Spleen (tissue), 11 donors: ENCODE measurements around the gene HCAR1. TPM values are rescaled to one million over a fixed set of nuclear protein-coding genes. Genes with fewer than 3 reads are reported as not detected.
A peak's percentile ranks its signal among the peaks of the same experiment; 100 is the strongest.

Experiments
- DNase-seq: peaks from one replicate; pipeline ENCODE4 v3.0.0-alpha.2; 2020
- H3K27ac ChIP-seq, 8 donors: fragments of 200-600 bp; sonication (generic) in 7 of 8; 1 replicate in 4 of 8; 2 replicates in 4 of 8; pipeline versions ENCODE4 v1.5.0 to v1.8.0; 2016 to 2021; ENCODE audit warnings: inconsistent platforms in 4 of 8, mild to moderate bottlenecking in 4 of 8, moderate library complexity in 1 of 8
- H3K27me3 ChIP-seq, 7 donors: fragments of 200-600 bp; sonication (generic) in 6 of 7; replicated peaks in 1 of 7; 1 replicate in 4 of 7; 2 replicates in 3 of 7; pipeline versions ENCODE4 v1.5.0 to v1.8.0; 2016 to 2021; ENCODE audit warnings: inconsistent platforms in 3 of 7, mild to moderate bottlenecking in 1 of 7
- H3K36me3 ChIP-seq, 6 donors: fragments of 200-600 bp; sonication (generic) in 5 of 6; 1 replicate in 4 of 6; 2 replicates in 2 of 6; pipeline versions ENCODE4 v1.5.0 to v1.8.0; 2016 to 2021; ENCODE audit warnings: inconsistent platforms in 2 of 6
- H3K4me1 ChIP-seq, 6 donors: fragments of 200-600 bp; sonication (generic) in 5 of 6; 1 replicate in 3 of 6; 2 replicates in 3 of 6; pipeline versions ENCODE4 v1.5.0 to v1.8.0; 2016 to 2021; ENCODE audit warnings: inconsistent platforms in 3 of 6
- H3K4me3 ChIP-seq, 8 donors: fragments of 200-600 bp; sonication (generic) in 7 of 8; 1 replicate in 4 of 8; 2 replicates in 4 of 8; pipeline versions ENCODE4 v1.5.0 to v1.8.0; 2016 to 2021; ENCODE audit warnings: inconsistent platforms in 4 of 8, mild to moderate bottlenecking in 4 of 8, moderate library complexity in 2 of 8
- H3K9me3 ChIP-seq, 8 donors: fragments of 200-600 bp; sonication (generic) in 7 of 8; 1 replicate in 4 of 8; 2 replicates in 4 of 8; pipeline versions ENCODE4 v1.5.0 to v1.8.0; 2016 to 2021; ENCODE audit warnings: inconsistent platforms in 4 of 8
- POLR2A ChIP-seq, 3 donors: fragments of 450-650 bp; IDR thresholded peaks; one replicate each; pipeline ENCODE4 v1.5.1; 2017; ENCODE audit warnings: antibody characterized with exemption in 3 of 3, mild to moderate bottlenecking in 1 of 3
- POLR2AphosphoS5 ChIP-seq, 3 donors: sonication (generic); formaldehyde crosslinking; IDR thresholded peaks; one replicate each; pipeline ENCODE4 v1.5.1; 2017; ENCODE audit warnings: antibody characterized with exemption in 3 of 3
- WGBS, 5 donors: extraction: QIAGEN DNeasy Blood & Tissue Kit in 3 of 5; methylation state at CpG; one replicate each; pipeline versions ENCODE4 v1.1.5 to v1.1.7; 2013 to 2018; 5-methylcytosine and 5-hydroxymethylcytosine counted together
- intact Hi-C: fragments of 100-400 bp; cut with DNase I; formaldehyde crosslinking; loops from one replicate; pipeline ENCODE4 v1.15.0; 2023; ENCODE audit warnings: low total_unique reads
- polyA plus RNA-seq, 3 donors: library from polyadenylated mRNA; stranded (reverse); fragments of 200-250 nt; gene quantifications; one replicate each; pipeline ENCODE4 v1.2.1, GENCODE V29; 2013
- total RNA-seq, 7 donors: library from RNA; depleted of rRNA in 3 of 7; stranded (reverse); fragments of >200 nt in 3 of 7; fragmentation: NEBNext Ultra II Directional in 4 of 7; extraction: Animal tissue kit (Norgen Biotek cat#: 25700) in 4 of 7; gene quantifications; one replicate each; pipeline versions ENCODE4 v1.1.0 to v1.2.1, GENCODE V29; 2016 to 2021
- TF ChIP-seq, protein P1 (sequence below), 11 experiments: fragments of 200-600 bp in 7 of 11; fragments of 450-650 bp in 4 of 11; sonication (generic) in 4 of 11; IDR thresholded peaks in 8 of 11; conservative IDR thresholded peaks in 3 of 11; 1 replicate in 7 of 11; 2 replicates in 4 of 11; pipeline versions ENCODE4 v1.4.0 to v1.8.0; 2016 to 2021; ENCODE audit warnings: antibody characterized with exemption in 11 of 11, inconsistent platforms in 4 of 11, mild to moderate bottlenecking in 1 of 11
- donor health status: healthy with polysubstance abuse.
- donor health status: DM: no; HTN: no; CAD: no; lungs with moderate emphysema.
- donor health status: DM: no; HTN: no; CAD: no.
- donor health status: Bipolar disorder and iron deficiency.
- donor health status: healthy.
- donor health status: DM: no; HTN: no; CAD: no.
- donor health status: DM: yes; HTN: yes; CAD: no.

HCAR1 gene
- total and polyA plus RNA-seq, 10 donors = 0.26 to 10.8 (median 4.0) TPM

DNA sequence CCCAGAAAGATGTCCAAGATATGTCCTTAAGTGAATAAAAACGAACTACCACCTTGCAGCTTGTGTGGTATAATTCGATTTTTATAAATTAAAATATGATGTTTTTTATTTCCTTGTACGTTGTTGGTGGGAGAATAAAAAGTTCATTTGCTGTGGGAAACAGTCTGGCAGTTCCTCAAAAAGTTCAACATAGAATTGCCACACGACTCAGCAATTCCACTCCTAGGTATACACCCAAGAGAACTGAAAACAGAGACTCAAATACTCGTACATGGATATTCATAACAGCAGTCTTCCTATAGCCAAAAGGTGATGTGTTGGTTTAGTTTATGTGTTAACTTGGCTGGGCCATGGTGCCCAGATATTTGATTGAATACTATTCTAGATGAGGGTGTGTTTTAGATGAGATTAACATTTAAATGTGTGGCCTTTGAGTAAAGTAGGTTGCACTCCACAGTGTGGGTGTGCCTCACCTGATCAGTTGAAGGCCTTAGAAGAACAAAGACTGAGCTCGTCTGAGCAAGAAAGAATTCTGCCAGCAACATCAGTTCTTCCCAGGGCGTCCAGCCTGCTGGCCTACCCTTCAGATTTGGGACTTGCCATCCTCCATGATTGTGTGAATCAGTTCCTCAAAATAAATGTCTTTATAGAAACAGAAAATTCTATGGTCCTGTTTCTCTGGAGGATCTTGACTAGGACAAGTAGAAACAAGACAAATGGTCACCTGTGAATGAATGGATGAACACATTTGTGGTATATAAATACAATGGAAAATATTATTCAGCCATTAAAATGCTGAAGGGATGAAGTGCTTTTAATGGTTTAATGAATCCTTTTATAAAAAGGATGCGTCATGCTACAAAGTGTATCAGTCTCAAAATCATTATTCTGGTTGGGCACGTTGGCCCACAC is 16.8 kb upstream of the HCAR1 start:
- Histone ChIP-seq H3K9me3 (no peaks in the 10 kb centered on the region), H3K27me3 (peaks cover 0 to under 1% (median 0%) of the 10 kb centered on the region in 7 donors), H3K36me3 (no peaks in the 10 kb centered on the region), H3K4me1 (peaks cover 0 to 52% (median 9%) of the 10 kb centered on the region in 6 donors), H3K4me3 (no peak overlapping the region), H3K27ac (peak overlapping the region in 5 of 8 donors; percentile 21 to 69 (median 53))
- 67 to 78% (median 71%) methylated on average over 9 of the region's 9 CpGs for WGBS, 5 donors
- TF ChIP-seq, protein P1, sequence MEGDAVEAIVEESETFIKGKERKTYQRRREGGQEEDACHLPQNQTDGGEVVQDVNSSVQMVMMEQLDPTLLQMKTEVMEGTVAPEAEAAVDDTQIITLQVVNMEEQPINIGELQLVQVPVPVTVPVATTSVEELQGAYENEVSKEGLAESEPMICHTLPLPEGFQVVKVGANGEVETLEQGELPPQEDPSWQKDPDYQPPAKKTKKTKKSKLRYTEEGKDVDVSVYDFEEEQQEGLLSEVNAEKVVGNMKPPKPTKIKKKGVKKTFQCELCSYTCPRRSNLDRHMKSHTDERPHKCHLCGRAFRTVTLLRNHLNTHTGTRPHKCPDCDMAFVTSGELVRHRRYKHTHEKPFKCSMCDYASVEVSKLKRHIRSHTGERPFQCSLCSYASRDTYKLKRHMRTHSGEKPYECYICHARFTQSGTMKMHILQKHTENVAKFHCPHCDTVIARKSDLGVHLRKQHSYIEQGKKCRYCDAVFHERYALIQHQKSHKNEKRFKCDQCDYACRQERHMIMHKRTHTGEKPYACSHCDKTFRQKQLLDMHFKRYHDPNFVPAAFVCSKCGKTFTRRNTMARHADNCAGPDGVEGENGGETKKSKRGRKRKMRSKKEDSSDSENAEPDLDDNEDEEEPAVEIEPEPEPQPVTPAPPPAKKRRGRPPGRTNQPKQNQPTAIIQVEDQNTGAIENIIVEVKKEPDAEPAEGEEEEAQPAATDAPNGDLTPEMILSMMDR (IDR thresholded peaks at IDR 0.05 in 8 of 11, conservative IDR thresholded peaks at IDR 0.05 in 3 of 11) = no peak
- no peak for TF ChIP-seq POLR2A (IDR thresholded peaks at IDR 0.05)
- no peak for DNase-seq
- intact Hi-C loops = no loop called here

DNA sequence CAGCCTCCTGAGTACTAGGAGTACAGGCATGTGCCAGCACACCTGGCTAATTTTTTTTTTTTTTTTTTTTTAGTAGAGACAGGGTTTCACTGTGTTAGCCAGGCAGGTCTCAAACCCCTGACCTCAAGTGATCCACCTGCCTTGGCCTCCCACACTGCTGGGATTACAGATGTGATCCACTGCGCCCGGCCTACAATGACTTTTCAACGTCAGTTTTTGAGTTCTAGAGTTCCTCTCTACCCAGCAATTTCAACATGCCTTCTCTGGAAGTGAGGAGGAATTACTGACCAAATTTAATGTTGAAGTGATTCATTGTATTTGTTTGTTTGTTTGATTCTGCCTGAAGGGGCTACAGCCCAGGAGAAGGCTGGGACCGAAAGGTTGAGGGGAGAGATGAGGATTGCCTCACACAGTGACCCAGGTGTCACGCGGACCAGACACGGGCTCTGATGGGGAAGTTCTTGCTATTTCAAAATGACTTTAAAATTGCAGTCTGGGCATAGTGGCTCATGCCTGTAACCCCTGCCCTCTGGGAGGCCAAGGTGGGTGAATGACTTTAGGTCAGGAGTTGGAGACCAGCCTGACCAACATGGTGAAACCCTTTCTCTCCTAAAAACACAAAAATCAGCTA is 13.4 kb upstream of the HCAR1 start:
- intact Hi-C loops = no loop called here
- TF ChIP-seq POLR2AphosphoS5 (IDR thresholded peaks at IDR 0.05) (peak in 1 of 3 donors; percentile 48), POLR2A (IDR thresholded peaks at IDR 0.05) (no peak)
- TF ChIP-seq, protein P1 (IDR thresholded peaks at IDR 0.05 in 8 of 11, conservative IDR thresholded peaks at IDR 0.05 in 3 of 11) = no peak
- peak overlapping the region in 7 of 8 donors; percentile 15 to 81 (median 66) for H3K27ac ChIP-seq

DNA sequence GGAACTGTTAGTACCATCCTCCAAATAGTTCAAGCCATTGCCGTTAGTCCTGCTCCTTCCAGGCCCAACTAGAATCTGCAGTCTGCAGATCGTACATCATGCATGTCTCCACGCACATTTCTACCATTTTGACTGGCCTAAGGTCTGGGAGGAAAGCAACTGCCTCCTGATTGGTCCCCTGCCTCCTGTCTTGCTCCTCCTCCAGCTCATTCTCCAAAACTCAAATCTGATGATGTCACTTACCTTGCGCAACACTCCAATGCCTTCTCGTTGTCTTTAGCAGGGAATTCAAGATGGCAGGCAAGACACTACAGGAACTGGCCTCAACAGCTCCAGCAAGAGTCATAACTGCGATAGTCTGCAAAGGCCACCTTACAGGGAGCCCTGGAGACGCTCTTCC is 9.7 kb upstream of the HCAR1 start:
- Histone ChIP-seq H3K9me3 (no peaks in the 10 kb centered on the region), H3K4me3 (no peak overlapping the region), H3K36me3 (no peaks in the 10 kb centered on the region), H3K27ac (no peak overlapping the region), H3K4me1 (peaks cover 0 to 18% (median 0%) of the 10 kb centered on the region in 6 donors), H3K27me3 (no peaks in the 10 kb centered on the region)
- TF ChIP-seq, protein P1 (IDR thresholded peaks at IDR 0.05 in 8 of 11, conservative IDR thresholded peaks at IDR 0.05 in 3 of 11) = no peak
- TF ChIP-seq POLR2A (IDR thresholded peaks at IDR 0.05) = no peak
- no peak for DNase-seq
- WGBS, 5 donors = 91 to 94% (median 92%) methylated on average over 7 of the region's 7 CpGs
- intact Hi-C loops = no loop called here

More for the DNA sequence above, 13.4 kb upstream of the HCAR1 start:
- 55 to 88% (median 76%) methylated on average over 7 of the region's 7 CpGs for WGBS, 5 donors
- H3K36me3 ChIP-seq = no peaks in the 10 kb centered on the region
- peaks cover 0 to 30% (median 0%) of the 10 kb centered on the region in 6 donors for H3K4me1 ChIP-seq
- peak overlapping the region in 1 of 8 donors; percentile 47 for H3K4me3 ChIP-seq
- H3K9me3 ChIP-seq = no peaks in the 10 kb centered on the region
- DNase-seq = peak; percentile 87
- H3K27me3 ChIP-seq = no peaks in the 10 kb centered on the region

DNA sequence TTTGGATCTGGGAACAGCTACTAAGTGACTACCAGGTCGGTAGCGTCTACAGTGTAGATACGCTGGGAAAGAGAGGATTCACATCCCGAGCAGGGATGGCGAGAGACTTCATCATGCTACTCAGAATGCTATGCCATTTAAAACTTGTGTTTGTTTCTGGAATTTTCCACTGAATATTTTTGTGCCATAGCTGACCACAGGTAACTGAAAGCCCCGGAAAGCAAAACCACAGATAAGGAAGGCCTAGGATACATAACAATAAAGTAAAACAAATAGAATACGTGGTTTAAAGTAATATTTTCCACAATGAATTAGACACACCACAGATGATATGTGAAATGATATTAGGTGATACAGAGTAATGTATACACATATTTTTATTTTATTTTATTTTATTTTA is 7.9 kb upstream of the HCAR1 start:
- peaks cover 0 to 18% (median 4%) of the 10 kb centered on the region in 6 donors for H3K4me1 ChIP-seq
- no peaks in the 10 kb centered on the region for H3K9me3 ChIP-seq
- WGBS, 5 donors = 72 to 81% (median 76%) methylated on average over 7 of the region's 7 CpGs
- no peaks in the 10 kb centered on the region for H3K27me3 ChIP-seq
- TF ChIP-seq, protein P1 (IDR thresholded peaks at IDR 0.05 in 8 of 11, conservative IDR thresholded peaks at IDR 0.05 in 3 of 11) = no peak
- no peak for TF ChIP-seq POLR2A (IDR thresholded peaks at IDR 0.05)
- TF ChIP-seq POLR2AphosphoS5 (IDR thresholded peaks at IDR 0.05) = no peak
- no peaks in the 10 kb centered on the region for H3K36me3 ChIP-seq
- intact Hi-C loops = no loop called here
- no peak overlapping the region for H3K27ac ChIP-seq
- no peak overlapping the region for H3K4me3 ChIP-seq
- no peak for DNase-seq
